Hematopoietic multipotent progenitor cell treated with erythropoietin and hydrocortisone succinate and interleukin-3 and kit ligand, for 8 days (in vitro differentiated cells): ENCODE results near the gene STIMATE.

Source experiments
- DNase-seq: peaks from one replicate; pipeline ENCODE4 v3.0.0-alpha.2; 2015

Gene STIMATE

GRCh38 chr3:52788890-52789745, 108.2 kb downstream of the STIMATE start:
- DNase-seq, result no peak

GRCh38 chr3:52787672-52788625, 109.4 kb downstream of the STIMATE start:
- DNase-seq, result no peak

- DNase-seq, result no peak
Observed at GRCh38 chr3:52787246-52787645, 110.1 kb downstream of the STIMATE start.
